Lower lobe of right lung (tissue), 2 donors: Measurements from ENCODE around the gene ATP8A1. TPM values are rescaled to one million over a fixed set of nuclear protein-coding genes. Genes with fewer than 3 reads are reported as not detected.

ENCODE experiments used
- ATAC-seq, 2 donors: fragments of 200-7000 bp; cut with Tn5 transposase; one replicate each; pipeline ENCODE4 v1.9.1; 2020 to 2022; ENCODE audit warnings: mild to moderate bottlenecking in 2 of 2, moderate library complexity in 2 of 2
- DNase-seq: peaks from one replicate; pipeline ENCODE4 v3.0.0-alpha.2; 2020
- H3K27ac ChIP-seq: fragments of 200-600 bp; one replicate; pipeline ENCODE4 v1.8.0; 2022
- H3K27me3 ChIP-seq: fragments of 200-600 bp; one replicate; pipeline ENCODE4 v1.8.0; 2022; ENCODE audit warnings: low read depth
- H3K36me3 ChIP-seq: fragments of 200-600 bp; one replicate; pipeline ENCODE4 v1.8.0; 2022; ENCODE audit warnings: mild to moderate bottlenecking
- H3K4me1 ChIP-seq: fragments of 200-600 bp; one replicate; pipeline ENCODE4 v1.8.0; 2022
- H3K4me3 ChIP-seq: fragments of 200-600 bp; one replicate; pipeline ENCODE4 v1.8.0; 2022; ENCODE audit warnings: mild to moderate bottlenecking
- H3K9me3 ChIP-seq: fragments of 200-600 bp; one replicate; pipeline ENCODE4 v1.8.0; 2022
- intact Hi-C: fragments of 100-400 bp; cut with DNase I; formaldehyde crosslinking; loops from one replicate; pipeline ENCODE4 v1.11.0; 2022
- total RNA-seq: library from RNA; stranded (reverse); fragmentation: NEBNext Ultra II Directional; extraction: Animal tissue kit (Norgen Biotek cat#: 25700); gene quantifications from one replicate; pipeline ENCODE4 v1.2.1, GENCODE V29; 2021
- TF ChIP-seq, protein P1 (sequence below): fragments of 200-600 bp; IDR thresholded peaks from one replicate; pipeline ENCODE4 v1.8.0; 2022; ENCODE audit warnings: antibody characterized with exemption, mild to moderate bottlenecking
- donor health status: DM: no; HTN: yes; CAD: no; lungs with severe emphysema.

The ATP8A1 gene
- total RNA-seq, 1 donor from 2014 or later, result 84.7 TPM

DNA sequence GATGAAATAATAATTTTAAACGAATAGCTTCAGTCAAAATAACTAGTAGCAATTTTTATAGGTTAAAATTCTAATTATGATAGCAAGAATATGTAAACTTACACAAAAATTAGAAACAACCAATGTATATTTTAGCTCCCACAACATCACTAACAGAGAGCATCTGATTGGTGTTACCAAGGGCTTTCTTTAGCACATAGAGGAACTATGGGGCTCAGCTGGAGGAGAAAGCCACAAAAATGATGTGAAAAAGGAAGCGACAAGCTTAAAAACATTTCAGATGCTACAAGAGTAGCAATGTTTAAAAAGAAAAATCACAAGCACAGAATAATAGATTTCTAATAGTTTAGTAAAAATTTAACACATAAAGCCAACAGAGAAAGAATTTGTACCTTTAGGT is 56.3 kb downstream of the ATP8A1 start:
- TF ChIP-seq, protein P1, sequence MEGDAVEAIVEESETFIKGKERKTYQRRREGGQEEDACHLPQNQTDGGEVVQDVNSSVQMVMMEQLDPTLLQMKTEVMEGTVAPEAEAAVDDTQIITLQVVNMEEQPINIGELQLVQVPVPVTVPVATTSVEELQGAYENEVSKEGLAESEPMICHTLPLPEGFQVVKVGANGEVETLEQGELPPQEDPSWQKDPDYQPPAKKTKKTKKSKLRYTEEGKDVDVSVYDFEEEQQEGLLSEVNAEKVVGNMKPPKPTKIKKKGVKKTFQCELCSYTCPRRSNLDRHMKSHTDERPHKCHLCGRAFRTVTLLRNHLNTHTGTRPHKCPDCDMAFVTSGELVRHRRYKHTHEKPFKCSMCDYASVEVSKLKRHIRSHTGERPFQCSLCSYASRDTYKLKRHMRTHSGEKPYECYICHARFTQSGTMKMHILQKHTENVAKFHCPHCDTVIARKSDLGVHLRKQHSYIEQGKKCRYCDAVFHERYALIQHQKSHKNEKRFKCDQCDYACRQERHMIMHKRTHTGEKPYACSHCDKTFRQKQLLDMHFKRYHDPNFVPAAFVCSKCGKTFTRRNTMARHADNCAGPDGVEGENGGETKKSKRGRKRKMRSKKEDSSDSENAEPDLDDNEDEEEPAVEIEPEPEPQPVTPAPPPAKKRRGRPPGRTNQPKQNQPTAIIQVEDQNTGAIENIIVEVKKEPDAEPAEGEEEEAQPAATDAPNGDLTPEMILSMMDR, result no peak
- Histone ChIP-seq H3K4me1 (no peaks in the 10 kb centered on the region), H3K27ac (no peak overlapping the region), H3K9me3 (no peaks in the 10 kb centered on the region), H3K36me3 (peaks cover 5% of the 10 kb centered on the region), H3K27me3 (no peaks in the 10 kb centered on the region), H3K4me3 (no peak overlapping the region)
- intact Hi-C loops, result no loop called here
- no peak for ATAC-seq
- DNase-seq, result no peak

DNA sequence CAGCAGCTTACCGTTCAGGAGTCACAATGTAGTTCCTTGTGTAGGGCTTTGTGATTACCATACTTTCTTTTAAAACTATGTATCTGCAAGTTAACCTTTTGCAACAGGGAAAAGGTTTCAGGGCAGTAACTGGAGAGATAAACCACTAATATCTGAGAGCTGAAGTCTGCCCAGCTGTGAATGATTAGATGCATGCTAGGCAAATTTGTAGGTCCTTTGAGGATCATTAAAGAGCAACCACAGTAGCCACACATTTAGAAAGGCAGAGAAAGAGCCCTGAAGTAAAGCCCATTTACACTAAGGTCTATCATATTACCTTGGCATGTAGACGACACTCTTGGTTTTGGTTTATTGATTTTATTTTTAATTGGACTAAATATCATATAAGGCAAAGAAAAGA is 60.0 kb downstream of the ATP8A1 start:
- Histone ChIP-seq H3K36me3 (peaks cover 5% of the 10 kb centered on the region), H3K27ac (no peak overlapping the region), H3K27me3 (no peaks in the 10 kb centered on the region), H3K4me3 (no peak overlapping the region), H3K4me1 (no peaks in the 10 kb centered on the region), H3K9me3 (no peaks in the 10 kb centered on the region)
- intact Hi-C loops, result no loop called here
- DNase-seq (no peak), ATAC-seq (no peak)
- TF ChIP-seq, protein P1, result no peak

DNA sequence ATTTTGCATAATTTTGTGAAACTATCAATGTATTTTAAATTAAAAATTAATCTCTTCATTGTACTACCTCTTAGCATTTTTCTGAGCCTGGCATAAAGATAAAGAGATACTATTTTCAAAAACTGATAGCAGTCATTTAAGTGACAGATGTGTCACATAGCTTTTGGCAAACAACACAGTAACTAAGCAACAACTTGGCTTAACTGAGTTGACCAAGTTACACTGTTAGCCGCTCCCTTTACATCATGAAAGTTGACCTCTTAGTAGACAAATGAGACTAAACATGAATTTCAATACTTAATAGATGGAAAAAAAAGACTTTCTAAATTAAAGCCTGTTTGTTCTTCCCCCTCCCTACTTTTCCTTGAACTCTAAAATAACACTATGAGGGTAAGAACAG is 62.0 kb downstream of the ATP8A1 start:
- Histone ChIP-seq H3K4me1 (no peaks in the 10 kb centered on the region), H3K4me3 (no peak overlapping the region), H3K9me3 (no peaks in the 10 kb centered on the region), H3K36me3 (peaks cover 5% of the 10 kb centered on the region), H3K27ac (no peak overlapping the region), H3K27me3 (no peaks in the 10 kb centered on the region)
- intact Hi-C loops, result no loop called here
- ATAC-seq (no peak), DNase-seq (no peak)
- TF ChIP-seq, protein P1, result no peak

DNA sequence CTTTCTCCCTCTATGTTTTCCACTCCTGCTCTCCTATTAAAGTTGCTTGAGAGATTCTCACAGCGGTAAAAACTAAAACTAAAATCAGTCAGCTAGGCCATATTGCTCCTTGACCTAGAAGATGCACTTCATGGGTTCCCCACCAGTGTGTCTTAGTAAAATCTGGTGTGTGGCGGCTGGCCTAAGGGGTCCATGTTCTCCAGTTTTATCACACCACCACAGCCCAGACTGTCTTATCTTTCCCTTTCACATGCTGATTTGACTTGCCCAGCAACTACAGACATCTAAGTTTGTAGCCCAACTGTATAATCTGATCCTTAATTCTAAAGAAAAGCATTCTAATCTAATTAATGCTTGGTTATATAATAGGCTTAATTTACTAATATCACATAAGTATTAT is 68.0 kb downstream of the ATP8A1 start:
- intact Hi-C loops, result no loop called here
- Histone ChIP-seq H3K27ac (no peak overlapping the region), H3K9me3 (no peaks in the 10 kb centered on the region), H3K4me1 (no peaks in the 10 kb centered on the region), H3K27me3 (no peaks in the 10 kb centered on the region), H3K36me3 (peaks cover 21% of the 10 kb centered on the region), H3K4me3 (no peak overlapping the region)
- DNase-seq (no peak), ATAC-seq (no peak)
- TF ChIP-seq, protein P1, result no peak

DNA sequence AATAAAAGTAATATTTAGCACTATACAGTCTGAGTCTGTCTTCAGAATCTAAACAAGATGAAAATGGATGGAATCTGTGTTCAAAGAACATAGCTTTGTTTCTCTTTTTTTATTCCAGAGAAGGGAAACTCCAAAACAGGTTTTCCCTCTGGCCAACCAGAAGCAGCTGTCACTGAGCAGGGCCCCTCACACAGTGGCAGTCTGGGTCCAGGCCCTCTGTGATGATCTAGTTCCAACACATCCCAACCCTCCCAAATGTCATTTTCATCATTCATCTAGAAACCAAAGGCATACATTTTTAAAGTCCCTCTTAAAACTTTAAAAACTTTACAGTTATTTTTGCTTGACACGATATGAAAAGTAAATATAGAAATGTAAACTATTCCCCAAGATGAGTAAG is 70.1 kb downstream of the ATP8A1 start:
- H3K4me3 ChIP-seq, result no peak overlapping the region
- no peak overlapping the region for H3K27ac ChIP-seq
- H3K9me3 ChIP-seq, result no peaks in the 10 kb centered on the region
- intact Hi-C loops, result no loop called here
- DNase-seq (no peak), ATAC-seq (no peak)
- peaks cover 34% of the 10 kb centered on the region for H3K36me3 ChIP-seq
- no peaks in the 10 kb centered on the region for H3K27me3 ChIP-seq
- TF ChIP-seq, protein P1, result no peak
- H3K4me1 ChIP-seq, result no peaks in the 10 kb centered on the region

DNA sequence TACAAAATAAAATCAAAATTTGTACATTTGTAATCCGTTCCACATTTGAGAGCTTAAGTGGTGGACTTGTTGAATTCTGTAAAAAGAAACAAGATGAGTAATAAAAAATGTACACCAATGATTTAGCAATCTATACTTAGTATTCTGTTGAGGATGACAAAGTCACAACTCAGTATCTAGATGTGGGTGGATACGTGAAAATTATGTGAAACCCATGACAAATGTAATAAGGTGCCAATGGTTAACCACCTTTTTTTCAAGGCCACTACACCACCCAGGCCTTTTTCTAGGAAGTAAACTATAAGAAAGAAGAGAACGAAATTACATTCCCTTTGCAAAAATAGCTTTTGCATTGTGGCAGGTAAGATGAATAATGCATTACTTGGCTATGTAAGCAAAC is 77.0 kb downstream of the ATP8A1 start:
- ATAC-seq, result no peak
- intact Hi-C loops, result no loop called here
- Histone ChIP-seq H3K4me3 (no peak overlapping the region), H3K36me3 (peaks cover 57% of the 10 kb centered on the region), H3K4me1 (no peaks in the 10 kb centered on the region), H3K9me3 (no peaks in the 10 kb centered on the region), H3K27ac (no peak overlapping the region), H3K27me3 (no peaks in the 10 kb centered on the region)
- TF ChIP-seq, protein P1, result no peak
- no peak for DNase-seq
